MM.1S (cell line): ENCODE results near the gene PRG3.

Experiments used
- DNase-seq: peaks from one replicate; pipeline ENCODE4 v3.0.0-alpha.2; 2015
- H2AFZ ChIP-seq: fragments of 300-600 bp; sonication (generic); 2 replicates; pipeline ENCODE4 v1.6.0; 2016; ENCODE audit warnings: antibody characterized with exemption, low read length
- H3F3A ChIP-seq: fragments of 300-600 bp; sonication (generic); 2 replicates; pipeline ENCODE4 v1.6.1; 2016; ENCODE audit warnings: mild to moderate bottlenecking, antibody characterized with exemption, low read length, moderate library complexity, mixed read lengths; ENCODE audit not compliant: insufficient read depth
- H3K27ac ChIP-seq: fragments of 300-600 bp; sonication (generic); 2 replicates; pipeline ENCODE4 v1.5.1; 2016; ENCODE audit warnings: mild to moderate bottlenecking, low read length
- H3K27me3 ChIP-seq: fragments of 300-600 bp; sonication (generic); replicated peaks from 2 replicates; pipeline ENCODE4 v1.6.0; 2016; ENCODE audit warnings: low read length; ENCODE audit not compliant: insufficient read depth
- H3K36me3 ChIP-seq: fragments of 300-600 bp; sonication (generic); replicated peaks from 2 replicates; pipeline ENCODE4 v1.6.1; 2016; ENCODE audit warnings: mild to moderate bottlenecking, low read length, mixed read lengths; ENCODE audit not compliant: insufficient read depth
- H3K4me1 ChIP-seq: fragments of 300-600 bp; sonication (generic); 2 replicates; pipeline ENCODE4 v1.6.1; 2016; ENCODE audit warnings: low read length, mixed read lengths
- H3K4me2 ChIP-seq: fragments of 300-600 bp; sonication (generic); 2 replicates; pipeline ENCODE4 v1.6.0; 2016; ENCODE audit warnings: low read depth, low read length
- H3K4me3 ChIP-seq: fragments of 300-600 bp; sonication (generic); 2 replicates; pipeline ENCODE4 v1.5.1; 2016; ENCODE audit warnings: low read length, mixed read lengths
- H3K79me2 ChIP-seq: fragments of 300-600 bp; sonication (generic); 2 replicates; pipeline ENCODE4 v1.6.1; 2016; ENCODE audit warnings: mixed run types, low read length, mixed read lengths
- H3K9ac ChIP-seq: fragments of 300-600 bp; sonication (generic); 2 replicates; pipeline ENCODE4 v1.6.1; 2016; ENCODE audit warnings: low read length, mixed read lengths
- H3K9me2 ChIP-seq: fragments of 300-600 bp; sonication (generic); replicated peaks from 2 replicates; pipeline ENCODE4 v1.6.1; 2016; ENCODE audit warnings: mild to moderate bottlenecking, low read length, mixed read lengths; ENCODE audit not compliant: insufficient read depth
- H3K9me3 ChIP-seq: fragments of 300-600 bp; sonication (generic); replicated peaks from 2 replicates; pipeline ENCODE4 v1.6.1; 2016; ENCODE audit warnings: mild to moderate bottlenecking, low read length, mixed read lengths; ENCODE audit not compliant: insufficient read depth
- H4K20me1 ChIP-seq: fragments of 300-600 bp; sonication (generic); 2 replicates; pipeline ENCODE4 v1.6.1; 2016; ENCODE audit warnings: mild to moderate bottlenecking, low read length, moderate library complexity, mixed read lengths; ENCODE audit not compliant: insufficient read depth
- EZH2 ChIP-seq: fragments of 300-600 bp; sonication (generic); optimal IDR thresholded peaks from 2 replicates; pipeline ENCODE3; 2017; ENCODE audit warnings: low read depth, mild to moderate bottlenecking, antibody characterized with exemption, low read length, mixed read lengths
- EZH2phosphoT487 ChIP-seq: fragments of 300-600 bp; sonication (generic); IDR thresholded peaks from 2 replicates; pipeline ENCODE4 v1.6.1; 2018; ENCODE audit warnings: antibody characterized with exemption, low read length
- TF ChIP-seq, protein P1 (sequence below): fragments of 300-600 bp; sonication (generic); IDR thresholded peaks from 2 replicates; pipeline ENCODE4 v1.5.1; 2016; ENCODE audit warnings: antibody characterized with exemption, low read length, mixed read lengths

The PRG3 gene

DNA sequence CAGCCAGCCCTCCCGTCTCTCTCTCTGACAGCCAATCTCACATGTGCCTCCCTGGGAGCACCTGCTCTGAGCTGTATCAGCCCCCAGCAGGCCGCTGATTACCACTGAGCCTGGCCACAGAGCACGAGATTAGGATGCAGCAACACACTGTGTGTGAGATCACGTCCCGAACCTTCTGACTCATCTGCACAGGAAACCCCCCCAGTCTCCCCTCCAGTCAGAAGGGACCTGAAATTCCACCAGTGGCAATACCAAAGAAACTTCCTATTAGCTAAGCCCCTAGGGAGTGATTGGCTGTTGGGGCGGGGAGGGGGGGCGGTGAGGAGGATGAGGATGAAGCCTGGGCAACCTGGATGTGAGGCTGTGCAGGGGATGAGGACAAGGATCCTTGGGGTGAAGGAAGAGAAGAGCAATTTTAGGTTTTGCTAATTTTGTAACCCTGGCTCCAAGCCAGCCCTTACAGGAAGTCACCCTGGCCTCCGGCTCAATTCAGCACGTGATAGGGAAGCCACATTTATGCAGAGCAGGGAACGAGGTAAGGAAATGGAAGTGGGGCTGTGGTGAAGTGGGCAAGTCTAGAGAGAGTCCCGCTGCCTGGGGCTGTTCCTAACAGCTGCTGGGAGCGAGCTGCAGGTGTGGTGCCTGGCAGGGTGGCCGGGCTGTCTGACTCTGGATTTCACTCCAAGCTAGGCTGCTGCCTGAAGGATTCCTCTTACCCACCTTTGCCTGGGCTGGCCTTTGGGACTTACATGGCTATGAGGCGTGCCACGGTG, 44.0 kb upstream of the PRG3 start:
- Histone ChIP-seq H3K4me3 (peak overlapping the region; percentile 14; the same call in 1 of the 2 replicates), H3K9me2 (no peaks in the 10 kb centered on the region), H3K36me3 (no peaks in the 10 kb centered on the region), H3K27me3 (no peaks in the 10 kb centered on the region), H3K9ac (peak overlapping the region; percentile 21; the same call in 1 of the 2 replicates), H4K20me1 (no peaks in the 10 kb centered on the region), H2AFZ (peak overlapping the region; percentile 80), H3K9me3 (no peaks in the 10 kb centered on the region), H3K79me2 (no peaks in the 10 kb centered on the region), H3K27ac (peak overlapping the region; percentile 59; the same call in 1 of the 2 replicates), H3K4me2 (peak overlapping the region; percentile 70), H3F3A (peaks cover 8% of the 10 kb centered on the region), H3K4me1 (peaks cover 23% of the 10 kb centered on the region)
- no peak for TF ChIP-seq EZH2
- TF ChIP-seq EZH2phosphoT487: no peak
- TF ChIP-seq, protein P1, sequence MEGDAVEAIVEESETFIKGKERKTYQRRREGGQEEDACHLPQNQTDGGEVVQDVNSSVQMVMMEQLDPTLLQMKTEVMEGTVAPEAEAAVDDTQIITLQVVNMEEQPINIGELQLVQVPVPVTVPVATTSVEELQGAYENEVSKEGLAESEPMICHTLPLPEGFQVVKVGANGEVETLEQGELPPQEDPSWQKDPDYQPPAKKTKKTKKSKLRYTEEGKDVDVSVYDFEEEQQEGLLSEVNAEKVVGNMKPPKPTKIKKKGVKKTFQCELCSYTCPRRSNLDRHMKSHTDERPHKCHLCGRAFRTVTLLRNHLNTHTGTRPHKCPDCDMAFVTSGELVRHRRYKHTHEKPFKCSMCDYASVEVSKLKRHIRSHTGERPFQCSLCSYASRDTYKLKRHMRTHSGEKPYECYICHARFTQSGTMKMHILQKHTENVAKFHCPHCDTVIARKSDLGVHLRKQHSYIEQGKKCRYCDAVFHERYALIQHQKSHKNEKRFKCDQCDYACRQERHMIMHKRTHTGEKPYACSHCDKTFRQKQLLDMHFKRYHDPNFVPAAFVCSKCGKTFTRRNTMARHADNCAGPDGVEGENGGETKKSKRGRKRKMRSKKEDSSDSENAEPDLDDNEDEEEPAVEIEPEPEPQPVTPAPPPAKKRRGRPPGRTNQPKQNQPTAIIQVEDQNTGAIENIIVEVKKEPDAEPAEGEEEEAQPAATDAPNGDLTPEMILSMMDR: no peak
- peak; percentile 61 for DNase-seq

DNA sequence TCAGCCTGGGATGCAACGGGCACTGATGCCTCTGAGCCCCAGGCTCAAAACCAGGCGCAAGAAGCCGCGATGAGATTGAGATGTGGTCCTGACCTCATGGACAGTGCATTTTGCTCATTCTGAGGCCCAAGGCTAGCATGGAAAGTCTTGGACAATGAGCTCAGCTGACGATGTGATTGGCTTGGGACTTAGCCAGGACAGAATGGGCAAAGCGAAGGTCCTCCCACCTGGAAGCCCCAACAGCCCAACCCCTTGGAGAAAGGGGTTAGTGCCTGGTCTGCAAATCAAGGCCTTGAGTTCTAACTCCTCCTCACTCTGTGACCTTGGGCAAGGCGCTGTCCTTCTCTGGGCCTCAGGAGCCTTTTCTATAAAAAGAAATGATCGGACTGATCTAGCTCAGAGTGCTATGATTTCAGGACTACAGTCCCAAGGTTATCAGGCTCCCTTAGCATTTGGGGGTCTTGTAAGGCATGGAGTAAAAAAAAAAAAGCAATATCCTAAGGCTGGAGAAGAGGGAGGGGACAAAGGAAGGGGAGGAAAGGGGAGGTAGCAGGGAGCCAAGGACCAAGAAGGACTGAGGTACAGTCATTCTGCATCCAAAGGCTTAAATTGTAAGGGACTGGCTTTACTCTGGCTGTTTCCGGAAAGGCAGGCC, 43.3 kb upstream of the PRG3 start:
- H3K27me3 ChIP-seq: no peaks in the 10 kb centered on the region
- H3K9me3 ChIP-seq: no peaks in the 10 kb centered on the region
- H3K4me2 ChIP-seq: peak overlapping the region; percentile 70
- peak overlapping the region; percentile 59; the same call in 1 of the 2 replicates for H3K27ac ChIP-seq
- peak overlapping the region; percentile 80 for H2AFZ ChIP-seq
- no peaks in the 10 kb centered on the region for H3K9me2 ChIP-seq
- peaks cover 23% of the 10 kb centered on the region for H3K4me1 ChIP-seq
- no peaks in the 10 kb centered on the region for H3K36me3 ChIP-seq
- TF ChIP-seq, protein P1: no peak
- TF ChIP-seq EZH2phosphoT487 (no peak), EZH2 (no peak)
- no peaks in the 10 kb centered on the region for H4K20me1 ChIP-seq
- peaks cover 8% of the 10 kb centered on the region for H3F3A ChIP-seq
- H3K9ac ChIP-seq: peak overlapping the region; percentile 21; the same call in 1 of the 2 replicates
- DNase-seq: no peak
- H3K4me3 ChIP-seq: peak overlapping the region; percentile 20; the same call in 1 of the 2 replicates
- no peaks in the 10 kb centered on the region for H3K79me2 ChIP-seq

DNA sequence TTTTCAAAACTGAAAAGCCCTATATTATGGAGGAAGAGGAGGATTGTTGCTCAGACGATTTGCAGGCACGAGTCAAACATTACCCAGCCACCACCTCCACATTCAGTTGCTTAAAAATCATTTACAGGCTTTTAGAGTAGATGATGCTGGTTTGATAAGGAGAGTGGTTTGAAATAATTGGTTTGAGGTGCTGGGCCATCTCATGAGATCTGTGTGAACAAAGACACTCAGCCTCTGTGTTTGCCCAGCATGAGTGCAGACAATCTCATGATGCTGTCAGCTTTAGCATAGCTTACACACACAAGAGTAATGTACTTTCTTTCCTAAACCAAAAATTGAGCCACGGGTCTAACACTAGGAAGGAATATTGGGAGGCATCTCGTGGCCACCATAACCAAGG, 41.7 kb upstream of the PRG3 start:
- Histone ChIP-seq H3K9me2 (no peaks in the 10 kb centered on the region), H4K20me1 (no peaks in the 10 kb centered on the region), H3K9me3 (no peaks in the 10 kb centered on the region), H3K27ac (no peak overlapping the region), H3K36me3 (no peaks in the 10 kb centered on the region), H3K4me3 (no peak overlapping the region), H2AFZ (no peak overlapping the region), H3K4me1 (peaks cover 23% of the 10 kb centered on the region), H3K9ac (no peak overlapping the region), H3K79me2 (no peaks in the 10 kb centered on the region), H3K4me2 (no peak overlapping the region), H3K27me3 (no peaks in the 10 kb centered on the region), H3F3A (peaks cover 8% of the 10 kb centered on the region)
- no peak for DNase-seq
- no peak for TF ChIP-seq EZH2
- TF ChIP-seq, protein P1: no peak
